NCI-H510A (cell line): ENCODE measurements around the gene GALNT6.
A peak's percentile ranks its signal among the peaks of the same experiment; 100 is the strongest.

ENCODE experiments used
- DNase-seq: peaks from one replicate; lab custom pipeline; 2025; lab: John Stamatoyannopoulos, UW

Gene GALNT6

GRCh38 chr12:51391283-51392123, at the start of gene GALNT6:
Gene GALNT6, minus strand, starts transcription at chr12:51391406. Its CDS starts 11,625 bp downstream, at chr12:51379781.
- peak; percentile 59 for DNase-seq

GRCh38 chr12:51439330-51439729, 48.1 kb upstream of the GALNT6 start:
- no peak for DNase-seq

GRCh38 chr12:51437431-51437830, 46.2 kb upstream of the GALNT6 start:
- no peak for DNase-seq

- no peak for DNase-seq
Observed at GRCh38 chr12:51434305-51434704, 43.1 kb upstream of the GALNT6 start.

GRCh38 chr12:51432921-51433320, 41.7 kb upstream of the GALNT6 start:
- DNase-seq: no peak

GRCh38 chr12:51430196-51430895, 39.1 kb upstream of the GALNT6 start:
- DNase-seq: no peak

GRCh38 chr12:51429700-51430099, 38.5 kb upstream of the GALNT6 start:
- DNase-seq: no peak

- DNase-seq: no peak
Observed at GRCh38 chr12:51428256-51428655, 37.0 kb upstream of the GALNT6 start.

GRCh38 chr12:51424662-51425539, 33.7 kb upstream of the GALNT6 start, which contains the start of gene SLC4A8:
Gene SLC4A8, plus strand, starts transcription at chr12:51424831. Its CDS starts 157 bp downstream, at chr12:51424988.
- peak; percentile 95 for DNase-seq

GRCh38 chr12:51424094-51424661, 33.0 kb upstream of the GALNT6 start:
- no peak for DNase-seq

GRCh38 chr12:51421266-51421884, 30.2 kb upstream of the GALNT6 start:
- peak; percentile 57 for DNase-seq

GRCh38 chr12:51419425-51420193, 28.4 kb upstream of the GALNT6 start:
- DNase-seq: no peak

GRCh38 chr12:51417826-51418225, 26.6 kb upstream of the GALNT6 start:
- DNase-seq: no peak

- no peak for DNase-seq
Observed at GRCh38 chr12:51415931-51416330, 24.7 kb upstream of the GALNT6 start.

- no peak for DNase-seq
Observed at GRCh38 chr12:51413791-51414190, 22.6 kb upstream of the GALNT6 start.

GRCh38 chr12:51413149-51413548, 21.9 kb upstream of the GALNT6 start:
- no peak for DNase-seq

GRCh38 chr12:51409846-51410245, 18.6 kb upstream of the GALNT6 start:
- DNase-seq: no peak

- DNase-seq: no peak
Observed at GRCh38 chr12:51407604-51408003, 16.4 kb upstream of the GALNT6 start.

GRCh38 chr12:51406859-51407258, 15.7 kb upstream of the GALNT6 start:
- DNase-seq: no peak

GRCh38 chr12:51406290-51406689, 15.1 kb upstream of the GALNT6 start:
- no peak for DNase-seq

- DNase-seq: no peak
Observed at GRCh38 chr12:51405801-51406207, 14.6 kb upstream of the GALNT6 start.
